BLaER1 (cell line): ENCODE measurements around the gene DUS3L.
"Not testable (repeated sequence)": the region's sequence is repeated elsewhere in the genome, so short reads cannot be mapped to it uniquely, and the experiment has no call there.

ENCODE experiments used
- H3K27ac ChIP-seq: shearing (Covaris generic); formaldehyde crosslinking; 2 replicates; pipeline ENCODE4 v1.8.1; 2022
- H3K27me3 ChIP-seq: shearing (Covaris generic); formaldehyde crosslinking; 2 replicates; pipeline ENCODE4 v1.8.1; 2022
- H3K36me3 ChIP-seq: shearing (Covaris generic); formaldehyde crosslinking; 2 replicates; pipeline ENCODE4 v1.8.1; 2022
- H3K4me1 ChIP-seq: shearing (Covaris generic); formaldehyde crosslinking; 2 replicates; pipeline ENCODE4 v1.8.1; 2022
- H3K4me2 ChIP-seq: shearing (Covaris generic); formaldehyde crosslinking; 2 replicates; pipeline ENCODE4 v1.8.1; 2022
- H3K4me3 ChIP-seq: shearing (Covaris generic); formaldehyde crosslinking; 2 replicates; pipeline ENCODE4 v1.8.1; 2022
- H3K9ac ChIP-seq: shearing (Covaris generic); formaldehyde crosslinking; 2 replicates; pipeline ENCODE4 v1.8.1; 2022
- H3K9me3 ChIP-seq: shearing (Covaris generic); formaldehyde crosslinking; 2 replicates; pipeline ENCODE4 v1.8.1; 2022
- H4K20me1 ChIP-seq: shearing (Covaris generic); formaldehyde crosslinking; 2 replicates; pipeline ENCODE4 v1.8.1; 2022
- Cebpa-rat ChIP-seq: shearing (Covaris generic); IDR thresholded peaks from 2 replicates; pipeline ENCODE4 v1.8.1; 2022

DUS3L gene

DNA sequence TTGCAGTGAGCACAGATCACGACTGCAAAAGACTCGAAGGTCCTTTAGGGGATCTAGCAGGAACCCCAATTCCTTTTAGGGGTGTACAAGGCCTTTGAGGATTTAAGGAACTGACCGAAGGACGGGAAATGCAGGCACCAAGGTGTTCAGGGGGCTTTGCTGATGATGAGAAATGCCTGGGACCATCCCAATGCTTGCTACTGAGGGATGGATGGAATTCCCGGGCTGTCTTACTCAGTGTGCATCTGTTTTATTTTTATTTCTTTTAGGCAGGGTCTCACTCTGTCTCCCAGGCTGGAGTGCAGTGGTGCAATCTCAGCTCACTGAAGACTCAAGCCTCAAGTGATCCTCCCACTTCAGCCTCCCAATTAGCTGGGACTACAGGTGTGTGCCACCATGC, 17.7 kb downstream of the DUS3L start:
- TF ChIP-seq Cebpa-rat, result no peak
- H4K20me1 ChIP-seq, result no peaks in the 10 kb centered on the region
- H3K4me3 ChIP-seq, result no peak overlapping the region
- no peak overlapping the region for H3K27ac ChIP-seq
- no peak overlapping the region for H3K9ac ChIP-seq
- no peaks in the 10 kb centered on the region for H3K36me3 ChIP-seq
- H3K27me3 ChIP-seq, result no peaks in the 10 kb centered on the region
- H3K9me3 ChIP-seq, result no peaks in the 10 kb centered on the region
- H3K4me2 ChIP-seq, result peak overlapping the region; percentile 40; the same call in 1 of the 2 replicates
- H3K4me1 ChIP-seq, result peaks cover 39% of the 10 kb centered on the region

DNA sequence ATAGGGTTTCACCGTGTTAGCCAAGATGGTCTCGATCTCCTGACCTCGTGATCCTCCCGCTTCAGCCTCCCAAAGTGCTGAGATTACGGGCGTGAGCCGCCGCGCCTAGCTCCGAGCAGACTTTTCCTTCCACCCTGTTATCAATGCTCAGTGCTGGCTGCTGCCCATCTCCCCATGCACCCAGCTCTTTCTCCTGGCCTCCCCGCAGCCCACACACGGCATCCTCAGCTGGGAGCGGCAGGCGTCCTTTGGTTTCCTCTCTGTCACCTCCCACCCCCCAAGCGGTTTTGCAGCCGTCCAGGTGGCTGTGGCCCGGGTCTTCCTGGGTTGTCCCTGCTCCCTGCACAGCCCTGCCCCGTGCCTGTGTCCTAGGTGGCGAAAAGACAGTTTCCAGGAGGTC, 18.5 kb downstream of the DUS3L start:
- H3K9me3 ChIP-seq, result no peaks in the 10 kb centered on the region
- no peaks in the 10 kb centered on the region for H3K36me3 ChIP-seq
- H3K27me3 ChIP-seq, result no peaks in the 10 kb centered on the region
- no peak overlapping the region for H3K27ac ChIP-seq
- H3K4me3 ChIP-seq, result no peak overlapping the region
- peaks cover 48% of the 10 kb centered on the region for H3K4me1 ChIP-seq
- peak overlapping the region; percentile 40 for H3K4me2 ChIP-seq
- TF ChIP-seq Cebpa-rat, result no peak
- H4K20me1 ChIP-seq, result no peaks in the 10 kb centered on the region
- H3K9ac ChIP-seq, result no peak overlapping the region

GRCh38 chr19:5767949-5768348, 23.0 kb downstream of the DUS3L start:
- Histone ChIP-seq H3K4me2 (peak overlapping the region; percentile 50), H3K9ac (no peak overlapping the region), H3K9me3 (no peaks in the 10 kb centered on the region), H4K20me1 (no peaks in the 10 kb centered on the region), H3K27ac (no peak overlapping the region), H3K36me3 (no peaks in the 10 kb centered on the region), H3K4me1 (peaks cover 49% of the 10 kb centered on the region), H3K4me3 (no peak overlapping the region), H3K27me3 (no peaks in the 10 kb centered on the region)
- TF ChIP-seq Cebpa-rat, result no peak

GRCh38 chr19:5765220-5765619, 25.7 kb downstream of the DUS3L start:
- Histone ChIP-seq H3K27ac (no peak overlapping the region), H3K4me2 (no peak overlapping the region), H3K9ac (no peak overlapping the region), H3K4me3 (no peak overlapping the region), H3K9me3 (no peaks in the 10 kb centered on the region), H4K20me1 (no peaks in the 10 kb centered on the region), H3K36me3 (no peaks in the 10 kb centered on the region), H3K27me3 (no peaks in the 10 kb centered on the region), H3K4me1 (peaks cover 35% of the 10 kb centered on the region)
- no peak for TF ChIP-seq Cebpa-rat

DNA sequence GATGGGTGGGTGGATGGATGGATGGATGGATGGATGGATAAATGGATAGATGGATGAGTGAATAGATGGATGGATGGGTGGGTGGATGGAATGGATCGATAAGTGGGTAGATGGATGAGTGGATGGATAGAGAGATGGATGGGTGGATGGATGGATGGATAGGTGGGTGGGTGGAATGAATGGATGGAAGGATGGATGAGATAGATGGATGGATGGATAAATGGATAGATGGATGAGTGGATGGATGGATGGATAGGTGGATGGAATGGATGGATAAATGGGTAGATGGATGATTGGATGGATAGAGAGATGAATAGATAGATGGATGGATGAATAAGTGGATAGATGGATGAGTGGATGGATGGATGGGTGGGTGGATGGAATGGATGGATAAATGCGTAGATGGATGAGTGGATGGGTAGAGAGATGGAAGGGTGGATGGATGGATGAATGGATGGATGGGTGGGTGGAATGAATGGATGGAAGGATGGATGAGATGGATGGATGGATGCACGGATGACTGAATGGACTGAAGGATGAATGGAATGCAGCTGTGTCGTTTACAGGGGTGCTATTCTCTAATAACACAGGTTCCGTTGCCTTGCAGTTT, 28.2 kb downstream of the DUS3L start:
- no peak for TF ChIP-seq Cebpa-rat
- H3K27ac ChIP-seq, result no peak overlapping the region
- H3K36me3 ChIP-seq, result no peaks in the 10 kb centered on the region
- H3K9me3 ChIP-seq, result no peaks in the 10 kb centered on the region
- no peak overlapping the region for H3K9ac ChIP-seq
- no peak overlapping the region for H3K4me3 ChIP-seq
- no peaks in the 10 kb centered on the region for H4K20me1 ChIP-seq
- H3K4me2 ChIP-seq, result no peak overlapping the region
- no peaks in the 10 kb centered on the region for H3K27me3 ChIP-seq
- H3K4me1 ChIP-seq, result peaks cover 15% of the 10 kb centered on the region

GRCh38 chr19:5753743-5754142, 37.2 kb downstream of the DUS3L start:
- H3K9ac ChIP-seq, result no peak overlapping the region
- no peak overlapping the region for H3K4me2 ChIP-seq
- peaks cover 10% of the 10 kb centered on the region for H3K4me1 ChIP-seq
- no peaks in the 10 kb centered on the region for H4K20me1 ChIP-seq
- H3K4me3 ChIP-seq, result no peak overlapping the region
- no peaks in the 10 kb centered on the region for H3K27me3 ChIP-seq
- H3K36me3 ChIP-seq, result no peaks in the 10 kb centered on the region
- no peak overlapping the region for H3K27ac ChIP-seq
- TF ChIP-seq Cebpa-rat, result no peak
- no peaks in the 10 kb centered on the region for H3K9me3 ChIP-seq

DNA sequence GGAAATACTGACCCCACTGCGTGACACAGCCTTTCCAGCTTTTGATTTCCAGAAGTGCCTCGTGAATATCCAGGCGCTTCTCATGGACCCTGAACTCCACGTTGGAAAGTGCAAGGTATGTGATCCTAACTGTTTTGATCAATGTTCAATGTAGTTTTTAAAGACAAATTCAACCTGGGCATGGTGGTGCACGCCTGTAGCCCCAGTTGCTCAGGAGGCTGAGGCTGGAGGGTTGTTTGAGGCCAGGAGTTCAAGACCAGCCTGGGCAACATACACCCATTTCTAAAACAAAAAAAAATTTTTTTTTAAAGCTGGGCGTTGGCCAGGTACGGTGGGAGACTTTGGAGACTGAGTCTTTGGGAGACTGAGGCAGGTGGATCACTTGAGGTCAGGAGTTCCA, 39.3 kb downstream of the DUS3L start:
- no peaks in the 10 kb centered on the region for H3K36me3 ChIP-seq
- H3K4me3 ChIP-seq, result no peak overlapping the region
- H3K27ac ChIP-seq, result no peak overlapping the region
- H4K20me1 ChIP-seq, result no peaks in the 10 kb centered on the region
- H3K4me1 ChIP-seq, result no peaks in the 10 kb centered on the region
- H3K9ac ChIP-seq, result no peak overlapping the region
- no peaks in the 10 kb centered on the region for H3K9me3 ChIP-seq
- no peaks in the 10 kb centered on the region for H3K27me3 ChIP-seq
- TF ChIP-seq Cebpa-rat, result no peak
- no peak overlapping the region for H3K4me2 ChIP-seq

DNA sequence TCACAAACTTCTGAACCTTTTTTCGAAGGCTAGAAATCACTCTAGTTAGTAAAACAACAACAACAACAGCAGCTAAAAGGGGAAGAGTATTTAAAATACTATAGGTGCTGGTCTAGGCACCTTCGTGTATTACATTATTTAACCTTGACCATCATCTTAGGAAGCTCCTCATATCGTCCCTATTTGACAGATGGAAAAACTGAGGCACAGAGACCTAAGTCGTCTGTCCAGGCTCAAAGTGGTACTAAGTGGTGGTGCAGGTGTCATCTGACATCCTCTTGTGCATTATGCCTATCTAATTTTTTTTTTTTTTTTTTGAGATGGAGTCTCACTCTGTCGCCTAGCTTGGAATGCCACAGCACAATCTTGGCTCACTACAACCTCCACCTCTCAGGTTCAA, 41.5 kb downstream of the DUS3L start:
- Histone ChIP-seq H3K27ac (no peak overlapping the region), H3K27me3 (no peaks in the 10 kb centered on the region), H3K4me2 (no peak overlapping the region), H3K4me3 (no peak overlapping the region), H4K20me1 (no peaks in the 10 kb centered on the region), H3K9ac (no peak overlapping the region), H3K36me3 (no peaks in the 10 kb centered on the region), H3K4me1 (no peaks in the 10 kb centered on the region), H3K9me3 (no peaks in the 10 kb centered on the region)
- TF ChIP-seq Cebpa-rat, result no peak

- not testable (repeated sequence) for H3K9ac ChIP-seq, H3K9me3 ChIP-seq, H3K27ac ChIP-seq, H3K4me3 ChIP-seq, H3K4me2 ChIP-seq, H3K36me3 ChIP-seq, H3K4me1 ChIP-seq, H4K20me1 ChIP-seq, H3K27me3 ChIP-seq
Observed at GRCh38 chr19:5748920-5749319, 42.0 kb downstream of the DUS3L start.

- H4K20me1 ChIP-seq, H3K9me3 ChIP-seq, H3K27me3 ChIP-seq, H3K4me2 ChIP-seq, H3K27ac ChIP-seq, H3K9ac ChIP-seq, H3K36me3 ChIP-seq, H3K4me3 ChIP-seq, H3K4me1 ChIP-seq: not testable (repeated sequence)
Observed at GRCh38 chr19:5744999-5745398, 46.0 kb downstream of the DUS3L start.

GRCh38 chr19:5743630-5744029, 47.3 kb downstream of the DUS3L start:
- no peak overlapping the region for H3K4me3 ChIP-seq
- no peaks in the 10 kb centered on the region for H3K27me3 ChIP-seq
- TF ChIP-seq Cebpa-rat, result no peak
- H3K9me3 ChIP-seq, result no peaks in the 10 kb centered on the region
- H3K4me2 ChIP-seq, result no peak overlapping the region
- no peak overlapping the region for H3K27ac ChIP-seq
- H3K4me1 ChIP-seq, result no peaks in the 10 kb centered on the region
- H3K36me3 ChIP-seq, result no peaks in the 10 kb centered on the region
- no peaks in the 10 kb centered on the region for H4K20me1 ChIP-seq
- no peak overlapping the region for H3K9ac ChIP-seq
